ENCODE measurements around the gene ACTR3. TPM values are rescaled to one million over a fixed set of nuclear protein-coding genes. Genes with fewer than 3 reads are reported as not detected.
A peak's percentile ranks its signal among the peaks of the same experiment; 100 is the strongest.

ACTR3 gene
- total and polyA plus RNA-seq, 2 experiments from 2014 or later: 361 to 410 TPM

DNA sequence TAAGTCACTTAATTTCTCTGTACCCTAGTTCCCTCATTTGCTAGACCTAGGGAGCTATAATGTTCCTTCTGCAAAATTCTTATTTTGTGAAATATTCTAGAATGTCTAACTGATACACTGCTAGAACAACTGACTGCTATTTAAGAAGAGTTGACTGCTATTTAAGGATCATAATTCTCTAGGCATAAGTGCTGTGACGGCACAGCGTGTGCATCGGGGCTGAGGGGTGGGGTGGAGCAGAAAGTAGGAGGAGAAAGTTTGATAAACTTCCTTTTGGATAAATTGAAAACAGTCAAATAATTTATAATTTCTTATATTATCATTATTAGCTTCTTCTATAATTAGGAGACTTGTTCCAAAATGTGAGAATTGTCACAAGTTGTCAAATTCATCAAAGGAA, 10.4 kb upstream of the ACTR3 start:
- H4K20me1 ChIP-seq (ENCODE audit: insufficient read depth): no peaks in the 10 kb centered on the region
- H3K4me2 ChIP-seq (ENCODE audit: unreplicated experiment): no peak overlapping the region
- no peaks in the 10 kb centered on the region for H3K36me3 ChIP-seq (ENCODE audit: low read depth)
- H3K9ac ChIP-seq: no peak overlapping the region
- no peaks in the 10 kb centered on the region for H3K9me3 ChIP-seq (ENCODE audit: low read depth)
- H3K27ac ChIP-seq: no peak overlapping the region
- 45 to 46% methylated on average over 3 of the region's 3 CpGs for WGBS, 2 experiments (ENCODE audit: low coverage in 1 of 2, low lambda C conversion rate in 2 of 2, missing lambda C conversion rate in 2 of 2)
- peaks cover 8% of the 10 kb centered on the region; the same call in 1 of the 2 replicates for H3K79me2 ChIP-seq (ENCODE audit: insufficient read depth)
- peaks cover 16% of the 10 kb centered on the region for H3K4me1 ChIP-seq (ENCODE audit: insufficient read depth)
- H3F3A ChIP-seq (ENCODE audit: insufficient read depth): peaks cover 22% of the 10 kb centered on the region
- no peak overlapping the region for H3K4me3 ChIP-seq
- no peaks in the 10 kb centered on the region for H3K9me2 ChIP-seq (ENCODE audit: insufficient read depth)
- no peak overlapping the region for H2AFZ ChIP-seq
- in situ Hi-C loops (cut with MboI): no loop called here
- DNase-seq: no peak
- TF ChIP-seq EZH2 (IDR thresholded peaks at IDR 0.05; ENCODE audit: insufficient read depth, poor library complexity, severe bottlenecking): no peak
- TF ChIP-seq EZH2phosphoT487 (IDR thresholded peaks at IDR 0.05; ENCODE audit: insufficient read depth, low read depth): no peak
- no peaks in the 10 kb centered on the region for H3K27me3 ChIP-seq (replicated peaks; ENCODE audit: insufficient read depth)

DNA sequence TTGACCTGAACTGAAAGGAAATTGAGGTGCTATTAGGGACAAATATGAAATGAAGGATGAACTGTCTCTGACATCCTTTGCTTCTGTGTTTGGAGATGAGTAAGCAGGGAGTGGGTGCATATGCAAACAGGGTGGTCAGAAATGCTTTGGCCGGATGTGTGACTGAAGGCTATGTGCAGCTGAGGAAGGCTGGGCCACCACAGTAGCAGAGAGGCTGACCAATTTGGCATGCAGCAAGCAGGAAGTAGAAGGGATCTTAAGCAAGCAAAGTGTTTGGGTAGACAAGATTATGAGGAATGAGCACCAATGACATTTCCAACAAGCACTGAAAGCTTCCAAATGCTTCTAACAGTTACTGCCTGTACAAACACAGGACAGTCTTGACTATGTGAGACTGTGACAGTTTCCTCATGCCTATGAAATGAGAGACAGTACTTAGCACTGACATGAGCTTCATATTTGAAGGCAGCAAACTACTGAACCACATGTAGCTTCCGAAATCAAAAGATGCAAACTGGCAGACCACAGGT, 3.3 kb upstream of the ACTR3 start:
- in situ Hi-C loops (cut with MboI): no loop called here
- peak overlapping the region; percentile 26 for H3K9ac ChIP-seq
- H3K4me3 ChIP-seq: peak overlapping the region; percentile 46

DNA sequence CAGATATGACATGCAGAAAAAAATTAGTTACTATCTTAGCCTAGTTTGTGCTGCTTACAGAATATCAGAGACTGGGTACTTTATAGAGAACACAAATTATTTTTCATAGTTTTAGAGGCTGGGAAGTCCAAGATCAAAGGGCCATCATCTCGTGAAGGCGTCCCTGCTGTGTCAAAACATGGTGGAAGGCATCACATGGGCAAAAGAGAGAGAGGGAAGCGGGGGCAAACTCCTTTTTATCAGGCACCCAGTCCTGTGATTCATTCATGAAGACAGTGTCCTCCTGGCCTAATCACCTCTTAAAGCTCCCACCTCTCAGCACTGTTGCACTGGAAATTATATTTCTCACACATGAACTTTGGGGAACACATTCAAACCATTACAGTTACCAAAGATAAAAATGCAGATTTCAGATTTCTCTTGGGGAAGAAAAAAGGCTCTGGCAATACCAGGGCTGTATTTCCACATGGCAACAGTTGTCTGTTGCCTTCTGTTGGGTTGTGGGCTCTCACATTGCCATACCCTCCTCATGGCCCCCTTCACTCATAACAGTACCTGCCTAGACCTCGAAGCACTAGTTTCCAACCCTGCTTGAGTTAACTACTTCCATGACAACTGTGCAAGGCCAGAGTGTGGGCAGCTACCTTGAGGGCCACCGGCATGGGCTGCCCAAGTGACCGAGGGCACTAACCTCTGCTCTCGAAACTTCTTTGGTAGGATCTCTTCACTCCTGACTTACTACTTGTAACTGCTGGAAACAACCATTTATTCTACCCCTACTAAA, 2.7 kb upstream of the ACTR3 start:
- Histone ChIP-seq H3K4me2 (ENCODE audit: unreplicated experiment) (peak overlapping the region; percentile 61), H3K36me3 (ENCODE audit: low read depth) (no peaks in the 10 kb centered on the region), H3K27me3 (replicated peaks; ENCODE audit: insufficient read depth) (no peaks in the 10 kb centered on the region), H3K9ac (peak overlapping the region; percentile 26), H3K9me3 (ENCODE audit: low read depth) (no peaks in the 10 kb centered on the region), H3K27ac (peak overlapping the region; percentile 74), H3K4me3 (peak overlapping the region; percentile 46), H3K4me1 (ENCODE audit: insufficient read depth) (peaks cover 39% of the 10 kb centered on the region), H3F3A (ENCODE audit: insufficient read depth) (peaks cover 44% of the 10 kb centered on the region), H3K79me2 (ENCODE audit: insufficient read depth) (peaks cover 57% of the 10 kb centered on the region), H2AFZ (0 out of 2 replicates have a peak overlapping the region, but pooled peaks have one; percentile 23), H4K20me1 (ENCODE audit: insufficient read depth) (no peaks in the 10 kb centered on the region), H3K9me2 (ENCODE audit: insufficient read depth) (no peaks in the 10 kb centered on the region)
- 82 to 90% methylated on average over 7 of the region's 7 CpGs for WGBS, 2 experiments (ENCODE audit: low coverage in 1 of 2, low lambda C conversion rate in 2 of 2, missing lambda C conversion rate in 2 of 2)
- no peak for TF ChIP-seq EZH2phosphoT487 (IDR thresholded peaks at IDR 0.05; ENCODE audit: insufficient read depth, low read depth)
- no peak for TF ChIP-seq EZH2 (IDR thresholded peaks at IDR 0.05; ENCODE audit: insufficient read depth, poor library complexity, severe bottlenecking)
- DNase-seq: no peak
- in situ Hi-C loops (cut with MboI): no loop called here

More for the DNA sequence above, 3.3 kb upstream of the ACTR3 start:
- no peaks in the 10 kb centered on the region for H3K9me3 ChIP-seq (ENCODE audit: low read depth)
- H2AFZ ChIP-seq: 0 out of 2 replicates have a peak overlapping the region, but pooled peaks have one; percentile 23
- no peaks in the 10 kb centered on the region for H3K27me3 ChIP-seq (replicated peaks; ENCODE audit: insufficient read depth)
- no peaks in the 10 kb centered on the region for H3K36me3 ChIP-seq (ENCODE audit: low read depth)
- H3K9me2 ChIP-seq (ENCODE audit: insufficient read depth): no peaks in the 10 kb centered on the region
- H3K4me2 ChIP-seq (ENCODE audit: unreplicated experiment): peak overlapping the region; percentile 61
- peak overlapping the region; percentile 74 for H3K27ac ChIP-seq
- TF ChIP-seq EZH2phosphoT487 (IDR thresholded peaks at IDR 0.05; ENCODE audit: insufficient read depth, low read depth): no peak
- TF ChIP-seq EZH2 (IDR thresholded peaks at IDR 0.05; ENCODE audit: insufficient read depth, poor library complexity, severe bottlenecking): no peak
- peaks cover 37% of the 10 kb centered on the region for H3F3A ChIP-seq (ENCODE audit: insufficient read depth)
- H3K79me2 ChIP-seq (ENCODE audit: insufficient read depth): peaks cover 50% of the 10 kb centered on the region
- H3K4me1 ChIP-seq (ENCODE audit: insufficient read depth): peaks cover 35% of the 10 kb centered on the region
- 5 to 17% methylated on average over 2 of the region's 2 CpGs for WGBS, 2 experiments (ENCODE audit: low coverage in 1 of 2, low lambda C conversion rate in 2 of 2, missing lambda C conversion rate in 2 of 2)
- peak; percentile 91 for DNase-seq
- H4K20me1 ChIP-seq (ENCODE audit: insufficient read depth): no peaks in the 10 kb centered on the region

DNA sequence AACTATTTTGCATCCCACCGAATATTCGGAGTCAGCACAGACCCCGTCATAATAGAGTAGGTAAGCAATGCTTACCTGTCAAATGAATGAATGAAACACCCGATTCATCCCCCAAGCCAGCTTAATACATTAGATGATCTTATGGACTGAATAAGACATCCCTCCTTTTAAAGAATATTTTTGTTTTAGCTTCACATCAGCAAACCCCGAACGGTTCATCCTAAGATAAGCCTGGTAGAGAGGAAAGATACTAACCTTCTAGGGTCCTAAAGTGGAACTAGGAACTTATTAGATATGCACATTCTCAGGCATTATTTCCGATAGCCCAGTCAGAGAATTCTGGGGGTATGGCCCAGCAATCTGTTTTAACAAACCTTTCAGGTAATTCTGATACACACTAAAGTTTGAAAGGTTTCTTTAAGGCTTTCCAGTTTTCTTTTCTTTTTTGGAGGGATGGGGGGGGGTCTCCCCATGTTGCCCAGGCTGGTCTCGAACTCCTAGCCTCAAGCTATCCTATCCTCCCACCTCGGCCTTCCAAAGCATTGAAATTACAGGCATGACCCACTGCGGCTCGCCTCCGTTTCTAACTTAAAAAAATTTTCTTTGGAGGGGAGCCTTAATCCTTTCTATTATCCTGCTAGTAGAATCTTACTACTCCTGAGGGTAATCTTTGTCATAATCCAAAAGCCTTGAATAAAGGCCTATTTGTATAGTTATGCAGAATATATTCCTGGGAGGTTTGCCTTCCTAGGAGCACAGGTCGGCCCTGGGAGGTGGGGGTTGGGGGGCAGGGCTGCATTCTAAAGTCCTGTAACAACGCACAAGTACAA, 1.0 kb upstream of the ACTR3 start:
- peak overlapping the region; percentile 93 for H3K4me3 ChIP-seq
- peaks cover 72% of the 10 kb centered on the region for H3K79me2 ChIP-seq (ENCODE audit: insufficient read depth)
- no peaks in the 10 kb centered on the region for H3K9me3 ChIP-seq (ENCODE audit: low read depth)
- H3K9me2 ChIP-seq (ENCODE audit: insufficient read depth): no peaks in the 10 kb centered on the region
- peak overlapping the region; percentile 85 for H3K4me2 ChIP-seq (ENCODE audit: unreplicated experiment)
- no peak for DNase-seq
- H4K20me1 ChIP-seq (ENCODE audit: insufficient read depth): peaks cover 4% of the 10 kb centered on the region; the same call in 1 of the 2 replicates
- TF ChIP-seq EZH2phosphoT487 (IDR thresholded peaks at IDR 0.05; ENCODE audit: insufficient read depth, low read depth): no peak
- no peak for TF ChIP-seq EZH2 (IDR thresholded peaks at IDR 0.05; ENCODE audit: insufficient read depth, poor library complexity, severe bottlenecking)
- peak overlapping the region; percentile 87 for H3K9ac ChIP-seq
- peak overlapping the region; percentile 88 for H2AFZ ChIP-seq
- in situ Hi-C loops (cut with MboI): no loop called here
- no peaks in the 10 kb centered on the region for H3K27me3 ChIP-seq (replicated peaks; ENCODE audit: insufficient read depth)
- 40 to 42% methylated on average over 14 of the region's 14 CpGs for WGBS, 2 experiments (ENCODE audit: low coverage in 1 of 2, low lambda C conversion rate in 2 of 2, missing lambda C conversion rate in 2 of 2)
- H3K27ac ChIP-seq: peak overlapping the region; percentile 85
- H3F3A ChIP-seq (ENCODE audit: insufficient read depth): peaks cover 59% of the 10 kb centered on the region
- peaks cover 56% of the 10 kb centered on the region for H3K4me1 ChIP-seq (ENCODE audit: insufficient read depth)
- H3K36me3 ChIP-seq (ENCODE audit: low read depth): no peaks in the 10 kb centered on the region; the same call in 1 of the 2 replicates

Data from GM23248 (cell line).